ENCODE data around the gene CHD2.
"Not testable (repeated sequence)": the region's sequence is repeated elsewhere in the genome, so short reads cannot be mapped to it uniquely, and the experiment has no call there.

CHD2 gene

DNA sequence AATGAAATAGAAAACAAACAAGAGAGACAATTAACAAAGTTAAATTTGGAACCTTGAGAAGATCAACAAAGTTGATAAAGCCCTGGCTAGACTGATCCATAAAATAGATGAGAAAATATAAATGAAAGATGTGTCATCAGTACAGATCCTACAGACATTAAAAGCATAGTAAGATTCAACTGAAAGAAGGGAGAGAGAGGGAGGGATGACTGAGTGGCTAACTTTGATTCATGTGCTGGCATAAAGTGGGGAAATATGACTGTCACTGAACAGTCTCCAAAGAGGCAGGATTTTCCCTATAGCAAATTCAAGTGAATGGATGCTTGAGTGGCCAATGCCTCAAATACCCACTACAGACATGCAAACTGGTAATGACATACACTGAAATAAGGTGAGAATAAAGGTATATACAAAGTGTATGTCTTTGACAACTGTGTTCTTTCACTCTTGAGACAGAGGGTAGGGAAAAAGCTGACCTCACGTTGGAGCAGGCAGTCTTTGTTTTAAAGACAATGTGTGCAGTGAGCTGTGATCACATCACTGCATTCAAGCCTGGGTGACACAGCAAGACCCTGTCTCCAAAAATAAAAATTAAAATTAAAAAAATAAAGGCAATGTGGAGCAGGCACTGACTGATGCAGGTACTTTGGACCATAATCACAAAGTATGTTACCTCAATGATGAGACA is 35.9 kb upstream of the CHD2 start:
- no peaks in the 10 kb centered on the region; the same call in 1 of the 2 replicates for H3F3A ChIP-seq (ENCODE audit: insufficient read depth, low read length)
- H3K4me1 ChIP-seq (ENCODE audit: insufficient read depth, low read length, severe bottlenecking) = no peaks in the 10 kb centered on the region
- no peak overlapping the region for H2AFZ ChIP-seq (ENCODE audit: low read length)
- no peaks in the 10 kb centered on the region for H3K9me2 ChIP-seq (ENCODE audit: low read depth, low read length)
- no peaks in the 10 kb centered on the region for H3K27me3 ChIP-seq (ENCODE audit: insufficient read depth, low read length)
- H3K27ac ChIP-seq (ENCODE audit: low read depth, low read length, poor library complexity, severe bottlenecking) = no peak overlapping the region
- H4K20me1 ChIP-seq (ENCODE audit: insufficient read depth, low read length) = no peaks in the 10 kb centered on the region
- TF ChIP-seq EZH2 (IDR thresholded peaks at IDR 0.05; ENCODE audit: borderline replicate concordance, low read length) = no peak
- TF ChIP-seq, protein P1, sequence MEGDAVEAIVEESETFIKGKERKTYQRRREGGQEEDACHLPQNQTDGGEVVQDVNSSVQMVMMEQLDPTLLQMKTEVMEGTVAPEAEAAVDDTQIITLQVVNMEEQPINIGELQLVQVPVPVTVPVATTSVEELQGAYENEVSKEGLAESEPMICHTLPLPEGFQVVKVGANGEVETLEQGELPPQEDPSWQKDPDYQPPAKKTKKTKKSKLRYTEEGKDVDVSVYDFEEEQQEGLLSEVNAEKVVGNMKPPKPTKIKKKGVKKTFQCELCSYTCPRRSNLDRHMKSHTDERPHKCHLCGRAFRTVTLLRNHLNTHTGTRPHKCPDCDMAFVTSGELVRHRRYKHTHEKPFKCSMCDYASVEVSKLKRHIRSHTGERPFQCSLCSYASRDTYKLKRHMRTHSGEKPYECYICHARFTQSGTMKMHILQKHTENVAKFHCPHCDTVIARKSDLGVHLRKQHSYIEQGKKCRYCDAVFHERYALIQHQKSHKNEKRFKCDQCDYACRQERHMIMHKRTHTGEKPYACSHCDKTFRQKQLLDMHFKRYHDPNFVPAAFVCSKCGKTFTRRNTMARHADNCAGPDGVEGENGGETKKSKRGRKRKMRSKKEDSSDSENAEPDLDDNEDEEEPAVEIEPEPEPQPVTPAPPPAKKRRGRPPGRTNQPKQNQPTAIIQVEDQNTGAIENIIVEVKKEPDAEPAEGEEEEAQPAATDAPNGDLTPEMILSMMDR (IDR thresholded peaks at IDR 0.05; ENCODE audit: low read length) = no peak
- no peak overlapping the region for H3K9ac ChIP-seq (ENCODE audit: low read length)
- H3K4me2 ChIP-seq (ENCODE audit: low read length) = no peak overlapping the region
- H3K9me3 ChIP-seq (ENCODE audit: low read length) = peaks cover 2% of the 10 kb centered on the region; the same call in 1 of the 2 replicates
- no peaks in the 10 kb centered on the region for H3K36me3 ChIP-seq (ENCODE audit: insufficient read depth, low read length)
- H3K79me2 ChIP-seq (ENCODE audit: insufficient read depth, low read length) = no peaks in the 10 kb centered on the region
- no peak overlapping the region for H3K4me3 ChIP-seq (ENCODE audit: low read depth, low read length, poor library complexity, severe bottlenecking)

DNA sequence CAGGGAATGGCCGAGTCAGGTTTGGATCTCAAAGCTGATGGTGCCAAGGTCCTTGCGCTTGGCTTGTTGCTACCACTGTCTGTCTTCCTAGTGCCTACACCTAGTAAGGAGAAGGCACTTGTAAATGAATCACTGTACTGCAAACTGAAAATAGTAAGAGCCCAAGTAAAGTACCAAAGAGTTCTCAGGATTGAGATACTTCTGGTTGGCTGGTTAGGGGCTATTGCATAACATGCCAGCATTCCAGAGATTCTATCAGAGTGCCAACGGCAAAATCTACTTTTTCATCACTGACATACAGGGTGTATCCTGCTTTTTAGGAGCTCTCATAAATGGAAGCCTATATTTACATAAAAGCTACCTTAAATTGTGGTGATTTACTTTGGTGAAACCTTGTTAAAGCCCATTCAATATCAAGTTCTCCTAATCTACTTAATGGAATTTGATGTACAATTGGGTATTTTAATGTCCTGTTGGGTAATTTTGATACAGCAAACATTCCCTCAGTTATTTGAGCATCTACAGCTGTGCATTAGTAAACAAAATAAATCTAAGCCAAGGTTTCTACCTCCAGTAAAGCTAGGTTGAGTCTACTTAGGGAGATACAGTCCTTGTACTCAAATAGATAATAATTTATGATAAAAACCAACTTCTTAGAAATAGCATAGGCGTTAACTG is 30.7 kb upstream of the CHD2 start:
- peak overlapping the region; percentile 78 for H3K27ac ChIP-seq (ENCODE audit: low read depth, low read length, poor library complexity, severe bottlenecking)
- no peaks in the 10 kb centered on the region; the same call in 1 of the 2 replicates for H3F3A ChIP-seq (ENCODE audit: insufficient read depth, low read length)
- peak overlapping the region; percentile 96 for H2AFZ ChIP-seq (ENCODE audit: low read length)

DNA sequence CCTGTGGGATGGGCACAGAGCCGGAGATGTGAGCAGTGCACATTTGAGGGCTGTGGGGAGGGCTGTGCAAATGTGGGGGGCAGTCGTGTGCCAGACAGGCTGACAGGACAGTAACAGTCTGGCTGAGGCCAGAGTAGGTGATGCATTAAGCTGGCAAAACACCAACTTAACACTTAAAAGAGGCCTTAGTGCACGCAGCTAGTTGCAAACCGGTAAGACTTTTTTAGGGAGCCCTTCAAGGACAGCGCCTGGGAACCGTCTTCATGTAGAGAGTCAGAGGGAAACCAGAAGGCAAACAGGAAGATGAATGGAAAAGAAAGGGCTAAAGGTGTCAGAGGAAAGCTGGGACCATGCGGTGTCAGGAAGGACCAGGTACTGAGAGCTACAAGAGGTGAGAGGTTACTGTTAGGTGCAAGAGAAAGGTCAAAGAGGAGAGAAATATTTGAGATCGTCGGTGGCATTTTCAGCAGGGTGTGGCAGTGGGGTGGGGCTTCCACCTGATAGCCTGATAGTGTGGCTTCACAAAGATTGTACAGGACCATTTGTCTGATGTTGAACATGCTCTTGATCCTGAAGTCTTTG is 30.0 kb upstream of the CHD2 start:
- Histone ChIP-seq H3K9ac (ENCODE audit: low read length) (peak overlapping the region; percentile 48; the same call in 1 of the 2 replicates), H3K4me3 (ENCODE audit: low read depth, low read length, poor library complexity, severe bottlenecking) (peak overlapping the region; percentile 36), H3K9me3 (ENCODE audit: low read length) (no peaks in the 10 kb centered on the region), H3K4me2 (ENCODE audit: low read length) (peak overlapping the region; percentile 61), H3K36me3 (ENCODE audit: insufficient read depth, low read length) (no peaks in the 10 kb centered on the region), H3F3A (ENCODE audit: insufficient read depth, low read length) (no peaks in the 10 kb centered on the region; the same call in 1 of the 2 replicates), H3K9me2 (ENCODE audit: low read depth, low read length) (no peaks in the 10 kb centered on the region), H3K4me1 (ENCODE audit: insufficient read depth, low read length, severe bottlenecking) (peaks cover 15% of the 10 kb centered on the region), H3K27me3 (ENCODE audit: insufficient read depth, low read length) (no peaks in the 10 kb centered on the region), H2AFZ (ENCODE audit: low read length) (peak overlapping the region; percentile 96), H3K79me2 (ENCODE audit: insufficient read depth, low read length) (no peaks in the 10 kb centered on the region), H4K20me1 (ENCODE audit: insufficient read depth, low read length) (no peaks in the 10 kb centered on the region), H3K27ac (ENCODE audit: low read depth, low read length, poor library complexity, severe bottlenecking) (peak overlapping the region; percentile 78)
- no peak for TF ChIP-seq EZH2 (IDR thresholded peaks at IDR 0.05; ENCODE audit: borderline replicate concordance, low read length)
- TF ChIP-seq, protein P1 (IDR thresholded peaks at IDR 0.05; ENCODE audit: low read length) = no peak; the same call in 1 of the 2 replicates

More for the DNA sequence above, 30.7 kb upstream of the CHD2 start:
- Histone ChIP-seq H3K36me3 (ENCODE audit: insufficient read depth, low read length) (no peaks in the 10 kb centered on the region), H4K20me1 (ENCODE audit: insufficient read depth, low read length) (no peaks in the 10 kb centered on the region), H3K27me3 (ENCODE audit: insufficient read depth, low read length) (no peaks in the 10 kb centered on the region), H3K9ac (ENCODE audit: low read length) (peak overlapping the region; percentile 48; the same call in 1 of the 2 replicates), H3K9me3 (ENCODE audit: low read length) (no peaks in the 10 kb centered on the region; the same call in 1 of the 2 replicates), H3K9me2 (ENCODE audit: low read depth, low read length) (no peaks in the 10 kb centered on the region), H3K79me2 (ENCODE audit: insufficient read depth, low read length) (no peaks in the 10 kb centered on the region), H3K4me1 (ENCODE audit: insufficient read depth, low read length, severe bottlenecking) (peaks cover 15% of the 10 kb centered on the region), H3K4me2 (ENCODE audit: low read length) (peak overlapping the region; percentile 61; the same call in 1 of the 2 replicates), H3K4me3 (ENCODE audit: low read depth, low read length, poor library complexity, severe bottlenecking) (no peak overlapping the region)
- TF ChIP-seq EZH2 (IDR thresholded peaks at IDR 0.05; ENCODE audit: borderline replicate concordance, low read length) = no peak
- TF ChIP-seq, protein P1 (IDR thresholded peaks at IDR 0.05; ENCODE audit: low read length) = no peak

DNA sequence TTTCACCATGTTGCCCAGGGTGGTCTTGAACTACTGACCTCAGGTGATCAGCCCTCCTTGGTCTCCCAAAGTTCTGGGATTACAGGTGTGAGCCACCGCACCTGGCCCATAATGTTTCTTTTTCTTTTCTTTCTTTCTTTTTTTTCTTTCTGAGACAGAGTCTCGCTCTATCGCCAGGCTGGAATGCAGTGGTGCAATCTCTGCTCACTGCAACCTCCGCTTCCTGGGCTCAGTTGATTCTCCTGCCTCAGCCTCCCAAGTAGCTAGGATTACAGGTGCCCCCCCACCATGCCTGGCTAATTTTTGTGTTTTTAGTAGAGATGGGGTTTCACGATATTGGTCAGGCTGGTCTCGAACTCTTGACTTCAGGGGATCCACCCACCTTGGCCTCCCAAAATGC is 27.2 kb upstream of the CHD2 start:
- not testable (repeated sequence) for H3K4me2 ChIP-seq (ENCODE audit: low read length); H3K27me3 ChIP-seq (ENCODE audit: insufficient read depth, low read length); H3K27ac ChIP-seq (ENCODE audit: low read depth, low read length, poor library complexity, severe bottlenecking); H2AFZ ChIP-seq (ENCODE audit: low read length); H3K4me3 ChIP-seq (ENCODE audit: low read depth, low read length, poor library complexity, severe bottlenecking); H3K9ac ChIP-seq (ENCODE audit: low read length); H3F3A ChIP-seq (ENCODE audit: insufficient read depth, low read length); H4K20me1 ChIP-seq (ENCODE audit: insufficient read depth, low read length); H3K36me3 ChIP-seq (ENCODE audit: insufficient read depth, low read length); H3K9me2 ChIP-seq (ENCODE audit: low read depth, low read length); H3K79me2 ChIP-seq (ENCODE audit: insufficient read depth, low read length); H3K9me3 ChIP-seq (ENCODE audit: low read length)
- peaks cover 21% of the 10 kb centered on the region for H3K4me1 ChIP-seq (ENCODE audit: insufficient read depth, low read length, severe bottlenecking)

Measured in OCI-LY1 (cell line).